Measurements from ENCODE around the gene KCNA5. TPM values are rescaled to one million over a fixed set of nuclear protein-coding genes. Genes with fewer than 3 reads are reported as not detected.

The KCNA5 gene
- polyA plus RNA-seq, 1 experiment, result not detected

DNA sequence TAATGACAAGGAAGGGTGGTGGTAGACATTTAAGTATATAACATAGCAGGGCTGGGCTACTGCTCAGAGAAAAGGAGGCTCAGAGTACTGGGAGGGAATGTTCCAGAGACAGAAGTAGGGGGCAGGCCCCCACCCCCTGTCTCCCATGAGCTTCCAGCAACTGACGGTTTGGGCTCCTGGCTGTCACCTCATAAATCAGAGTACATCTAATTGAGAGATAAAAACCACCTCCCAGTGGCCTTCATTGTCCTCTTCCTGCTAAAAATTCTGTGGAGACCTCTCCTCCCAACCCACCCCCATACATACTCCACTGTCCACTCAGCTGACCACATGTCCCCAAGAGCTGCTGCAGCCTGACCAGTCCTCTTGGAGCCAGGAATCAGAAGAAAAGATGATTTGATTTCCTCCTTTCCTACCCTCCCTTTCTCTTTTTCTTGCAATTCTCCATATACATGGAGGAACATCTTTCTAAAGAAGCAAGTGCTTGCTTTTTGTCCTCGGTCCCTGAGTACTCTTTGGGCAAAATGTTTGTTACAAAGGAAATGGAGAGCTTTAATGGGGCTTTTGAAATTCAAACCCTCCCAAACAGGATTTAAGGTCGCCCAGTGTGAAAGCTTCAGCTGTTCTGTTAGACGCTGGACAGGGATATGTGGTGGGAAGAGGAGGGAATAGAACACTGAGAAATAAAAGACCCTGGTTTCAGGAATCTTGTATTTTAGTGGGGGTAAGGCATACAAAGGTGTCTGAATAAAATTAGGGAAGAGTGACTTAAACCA lies 16.4 kb upstream of the KCNA5 start:
- TF ChIP-seq, protein P1, sequence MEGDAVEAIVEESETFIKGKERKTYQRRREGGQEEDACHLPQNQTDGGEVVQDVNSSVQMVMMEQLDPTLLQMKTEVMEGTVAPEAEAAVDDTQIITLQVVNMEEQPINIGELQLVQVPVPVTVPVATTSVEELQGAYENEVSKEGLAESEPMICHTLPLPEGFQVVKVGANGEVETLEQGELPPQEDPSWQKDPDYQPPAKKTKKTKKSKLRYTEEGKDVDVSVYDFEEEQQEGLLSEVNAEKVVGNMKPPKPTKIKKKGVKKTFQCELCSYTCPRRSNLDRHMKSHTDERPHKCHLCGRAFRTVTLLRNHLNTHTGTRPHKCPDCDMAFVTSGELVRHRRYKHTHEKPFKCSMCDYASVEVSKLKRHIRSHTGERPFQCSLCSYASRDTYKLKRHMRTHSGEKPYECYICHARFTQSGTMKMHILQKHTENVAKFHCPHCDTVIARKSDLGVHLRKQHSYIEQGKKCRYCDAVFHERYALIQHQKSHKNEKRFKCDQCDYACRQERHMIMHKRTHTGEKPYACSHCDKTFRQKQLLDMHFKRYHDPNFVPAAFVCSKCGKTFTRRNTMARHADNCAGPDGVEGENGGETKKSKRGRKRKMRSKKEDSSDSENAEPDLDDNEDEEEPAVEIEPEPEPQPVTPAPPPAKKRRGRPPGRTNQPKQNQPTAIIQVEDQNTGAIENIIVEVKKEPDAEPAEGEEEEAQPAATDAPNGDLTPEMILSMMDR (IDR thresholded peaks at IDR 0.05; ENCODE audit: low read depth, low read length), result no peak
- DNase-seq (ENCODE audit: low read depth, low spot score), result no peak
- CTCF ChIA-PET, result no interaction called here
- no peak overlapping the region for H3K4me3 ChIP-seq (ENCODE audit: low read depth, low read length)
- H3K27ac ChIP-seq (ENCODE audit: low read depth, low read length), result no peak overlapping the region
- H3K9me3 ChIP-seq (ENCODE audit: control insufficient read depth, insufficient read depth, low read length), result no peaks in the 10 kb centered on the region
- H3K27me3 ChIP-seq (ENCODE audit: control insufficient read depth, insufficient read depth, low read length), result peaks cover 20% of the 10 kb centered on the region
- POLR2A ChIA-PET, result no interaction called here

DNA sequence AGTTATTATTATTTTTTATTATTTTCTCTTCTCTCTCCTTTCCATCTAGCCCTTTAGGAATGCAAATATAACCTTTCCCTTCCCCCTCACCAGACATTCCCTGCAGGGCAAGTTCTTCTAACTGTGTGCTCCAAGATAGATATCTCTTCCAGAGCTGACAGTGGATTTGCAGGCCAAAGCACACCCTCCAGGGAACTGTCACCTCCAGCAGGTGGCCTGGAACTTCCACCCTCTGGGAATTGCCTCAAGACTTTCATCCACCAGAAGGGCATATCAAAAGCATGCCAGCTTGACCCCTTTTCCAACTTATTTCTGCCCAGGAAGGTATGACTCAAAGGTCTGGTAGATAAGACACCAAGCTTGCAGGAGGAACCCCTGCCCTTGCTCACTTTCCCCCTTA lies 13.6 kb upstream of the KCNA5 start:
- H3K4me3 ChIP-seq (ENCODE audit: low read depth, low read length), result no peak overlapping the region
- no peak for DNase-seq (ENCODE audit: low read depth, low spot score)
- H3K9me3 ChIP-seq (ENCODE audit: control insufficient read depth, insufficient read depth, low read length), result no peaks in the 10 kb centered on the region; the same call in 1 of the 2 replicates
- ChIA-PET CTCF (interaction anchor here (0.6 to 1.0 kb wide), 3 partner anchors 8 to 266 kb away, joined by 3 read pairs; no protein-coding TSS in a partner anchor), POLR2A (no interaction called here)
- H3K27ac ChIP-seq (ENCODE audit: low read depth, low read length), result no peak overlapping the region
- TF ChIP-seq, protein P1 (IDR thresholded peaks at IDR 0.05; ENCODE audit: low read depth, low read length), result no peak
- H3K27me3 ChIP-seq (ENCODE audit: control insufficient read depth, insufficient read depth, low read length), result peaks cover 8% of the 10 kb centered on the region

DNA sequence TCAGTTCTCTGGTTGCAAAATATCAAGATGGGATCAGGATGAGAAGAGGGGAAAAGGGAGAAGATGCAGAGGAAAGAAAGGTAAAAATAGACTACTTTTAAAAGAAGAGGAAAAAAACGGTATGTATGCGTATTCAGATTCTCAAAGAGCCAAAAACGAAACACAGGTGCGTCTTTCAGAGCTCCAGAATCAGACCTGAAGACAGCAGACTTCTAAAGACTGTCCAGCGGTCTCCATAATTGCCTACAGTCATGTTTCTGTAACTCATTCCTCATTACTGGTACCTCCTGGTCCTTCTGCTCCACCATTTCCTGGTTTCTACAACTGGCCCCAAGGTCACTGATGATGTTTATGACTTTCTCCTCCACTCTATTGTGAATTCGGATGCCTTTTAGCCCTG lies 12.4 kb upstream of the KCNA5 start:
- CTCF ChIA-PET, result interaction anchor here (1.0 kb wide), 1 partner anchor 9 kb away, joined by 3 read pairs; no protein-coding TSS in a partner anchor
- H3K9me3 ChIP-seq (ENCODE audit: control insufficient read depth, insufficient read depth, low read length), result no peaks in the 10 kb centered on the region; the same call in 1 of the 2 replicates
- H3K27ac ChIP-seq (ENCODE audit: low read depth, low read length), result no peak overlapping the region
- peaks cover 5% of the 10 kb centered on the region for H3K27me3 ChIP-seq (ENCODE audit: control insufficient read depth, insufficient read depth, low read length)
- H3K4me3 ChIP-seq (ENCODE audit: low read depth, low read length), result no peak overlapping the region
- POLR2A ChIA-PET, result no interaction called here
- TF ChIP-seq, protein P1 (IDR thresholded peaks at IDR 0.05; ENCODE audit: low read depth, low read length), result no peak
- no peak for DNase-seq (ENCODE audit: low read depth, low spot score)

DNA sequence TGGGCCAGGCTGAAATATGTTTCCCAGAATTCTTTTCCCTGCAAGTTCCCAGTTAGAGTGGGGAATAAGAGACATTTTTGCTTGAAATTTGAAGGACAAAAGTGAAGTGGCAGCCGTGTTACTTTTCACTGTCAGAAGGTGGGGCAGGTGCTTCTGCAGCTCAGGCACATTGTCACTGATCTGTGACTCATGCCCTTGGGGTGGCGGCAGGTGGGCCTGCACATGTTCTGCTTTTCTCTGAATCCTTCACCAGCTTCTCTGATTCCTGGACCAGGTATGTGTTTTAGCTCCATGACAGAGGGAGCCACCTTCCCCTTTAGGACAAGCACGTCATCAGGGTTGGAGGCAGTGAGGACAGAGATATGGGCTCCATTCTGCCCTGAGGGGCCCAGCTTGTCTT lies 11.7 kb upstream of the KCNA5 start:
- no peak for DNase-seq (ENCODE audit: low read depth, low spot score)
- CTCF ChIA-PET, result interaction anchor here (0.7 kb wide), 1 partner anchor 10 kb away, joined by 3 read pairs; no protein-coding TSS in a partner anchor
- no peaks in the 10 kb centered on the region; the same call in 1 of the 2 replicates for H3K9me3 ChIP-seq (ENCODE audit: control insufficient read depth, insufficient read depth, low read length)

DNA sequence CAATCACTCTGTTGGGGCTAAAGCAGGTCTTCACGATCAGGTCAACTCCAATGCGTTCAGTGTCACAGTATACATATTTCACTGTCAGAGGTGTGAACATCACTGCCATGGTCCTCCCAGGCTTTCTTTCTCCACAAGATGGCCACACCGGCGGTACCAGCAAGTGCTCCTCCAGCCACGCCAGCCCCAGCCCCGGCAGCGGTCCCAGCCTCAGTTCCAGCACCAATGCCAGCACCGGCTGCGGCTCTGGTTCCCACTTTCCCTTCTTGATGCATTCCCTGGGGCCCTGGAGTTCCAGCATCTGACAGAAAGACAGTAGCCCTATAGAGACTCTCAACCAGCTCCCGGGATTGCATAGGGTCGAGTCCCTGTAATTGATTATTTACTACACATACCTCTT lies 10.9 kb upstream of the KCNA5 start:
- ChIA-PET POLR2A (no interaction called here), CTCF (interaction anchor here (0.7 kb wide), 1 partner anchor 64 kb away, joined by 3 read pairs; no protein-coding TSS in a partner anchor)
- no peak for DNase-seq (ENCODE audit: low read depth, low spot score)
- TF ChIP-seq, protein P1 (IDR thresholded peaks at IDR 0.05; ENCODE audit: low read depth, low read length), result no peak
- Histone ChIP-seq H3K27me3 (ENCODE audit: control insufficient read depth, insufficient read depth, low read length) (no peaks in the 10 kb centered on the region), H3K9me3 (ENCODE audit: control insufficient read depth, insufficient read depth, low read length) (no peaks in the 10 kb centered on the region; the same call in 1 of the 2 replicates), H3K27ac (ENCODE audit: low read depth, low read length) (no peak overlapping the region), H3K4me3 (ENCODE audit: low read depth, low read length) (no peak overlapping the region)

More for the DNA sequence above, 11.7 kb upstream of the KCNA5 start:
- Histone ChIP-seq H3K27me3 (ENCODE audit: control insufficient read depth, insufficient read depth, low read length) (peaks cover 5% of the 10 kb centered on the region), H3K27ac (ENCODE audit: low read depth, low read length) (no peak overlapping the region), H3K4me3 (ENCODE audit: low read depth, low read length) (no peak overlapping the region)
- TF ChIP-seq, protein P1 (IDR thresholded peaks at IDR 0.05; ENCODE audit: low read depth, low read length), result no peak
- POLR2A ChIA-PET, result no interaction called here

Measured in AG04450 (cell line).